ENCODE data around the gene DPP10.

Gene DPP10

GRCh38 chr2:114762376-114762775 lies 319.9 kb downstream of the DPP10 start:
- Histone ChIP-seq H3K9ac (no peak overlapping the region), H3K4me2 (ENCODE audit: low read length) (no peak overlapping the region), H2AFZ (no peak overlapping the region), H3K36me3 (ENCODE audit: control insufficient read depth, insufficient read depth, low read length) (no peaks in the 10 kb centered on the region), H3K4me1 (no peaks in the 10 kb centered on the region), H3K9me3 (ENCODE audit: control insufficient read depth, low read length) (no peaks in the 10 kb centered on the region), H3K4me3 (ENCODE audit: low read depth, low read length) (no peak overlapping the region), H3K27me3 (ENCODE audit: control insufficient read depth, insufficient read depth, low read length) (no peaks in the 10 kb centered on the region), H3K27ac (no peak overlapping the region), H3K79me2 (no peaks in the 10 kb centered on the region)
- TF ChIP-seq CTCF (IDR thresholded peaks at IDR 0.05) = no peak

- H3K36me3 ChIP-seq (ENCODE audit: control insufficient read depth, insufficient read depth, low read length) = no peaks in the 10 kb centered on the region
- H3K9ac ChIP-seq = no peak overlapping the region
- H3K27ac ChIP-seq = no peak overlapping the region
- no peaks in the 10 kb centered on the region for H3K79me2 ChIP-seq
- no peak overlapping the region for H3K4me2 ChIP-seq (ENCODE audit: low read length)
- H2AFZ ChIP-seq = no peak overlapping the region
- H3K9me3 ChIP-seq (ENCODE audit: control insufficient read depth, low read length) = no peaks in the 10 kb centered on the region
- no peaks in the 10 kb centered on the region for H3K27me3 ChIP-seq (ENCODE audit: control insufficient read depth, insufficient read depth, low read length)
- no peaks in the 10 kb centered on the region for H3K4me1 ChIP-seq
- TF ChIP-seq CTCF (IDR thresholded peaks at IDR 0.05) = no peak
- H3K4me3 ChIP-seq (ENCODE audit: low read depth, low read length) = no peak overlapping the region
Observed at GRCh38 chr2:114762986-114763385, 320.5 kb downstream of the DPP10 start.

DNA sequence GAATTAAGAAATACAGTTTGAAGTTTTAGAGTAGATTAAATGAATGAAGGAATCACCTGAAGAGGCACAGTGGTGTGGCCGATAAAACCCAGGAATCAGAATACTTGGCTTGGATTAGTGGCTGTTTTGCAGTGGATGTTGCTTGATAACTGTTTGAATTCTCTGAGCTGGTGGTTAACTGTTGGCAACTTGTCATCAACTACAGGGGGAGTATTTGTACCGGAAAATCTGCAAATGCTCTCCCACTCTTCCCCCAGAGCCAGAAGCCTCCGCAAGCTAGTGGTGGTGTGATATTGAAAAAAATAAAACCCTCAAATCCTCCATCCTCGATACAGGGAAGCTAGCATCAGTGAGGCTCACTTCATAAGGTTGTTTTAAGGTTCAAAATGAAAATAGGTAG lies 326.7 kb downstream of the DPP10 start:
- H3K36me3 ChIP-seq (ENCODE audit: control insufficient read depth, insufficient read depth, low read length) = no peaks in the 10 kb centered on the region
- no peak for TF ChIP-seq CTCF (IDR thresholded peaks at IDR 0.05)

DNA sequence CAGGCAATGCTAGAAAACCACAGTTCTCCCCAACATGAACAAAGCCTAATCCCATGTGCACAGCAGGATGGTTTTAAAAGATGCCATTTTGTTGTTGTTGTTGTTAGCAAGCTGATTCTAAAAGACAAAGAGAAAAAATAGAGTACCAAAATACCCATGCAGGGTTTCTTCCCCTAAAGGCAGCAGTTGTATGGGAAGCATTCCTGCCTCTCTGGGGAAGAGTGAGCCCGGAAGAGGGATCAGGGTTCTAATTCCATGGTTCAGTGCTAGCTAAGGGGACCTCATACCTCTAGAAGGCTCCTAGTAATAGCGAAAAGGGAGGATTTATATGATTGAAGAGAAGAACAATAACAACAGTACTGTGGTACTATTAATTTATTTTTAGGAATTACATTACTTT lies 327.6 kb downstream of the DPP10 start:
- H3K9ac ChIP-seq = no peak overlapping the region
- no peak overlapping the region for H3K27ac ChIP-seq
- TF ChIP-seq CTCF (IDR thresholded peaks at IDR 0.05) = no peak
- H3K4me2 ChIP-seq (ENCODE audit: low read length) = no peak overlapping the region
- no peaks in the 10 kb centered on the region for H3K9me3 ChIP-seq (ENCODE audit: control insufficient read depth, low read length)
- H3K4me1 ChIP-seq = no peaks in the 10 kb centered on the region
- H3K4me3 ChIP-seq (ENCODE audit: low read depth, low read length) = no peak overlapping the region
- H3K79me2 ChIP-seq = no peaks in the 10 kb centered on the region
- H3K36me3 ChIP-seq (ENCODE audit: control insufficient read depth, insufficient read depth, low read length) = no peaks in the 10 kb centered on the region
- H2AFZ ChIP-seq = no peak overlapping the region
- H3K27me3 ChIP-seq (ENCODE audit: control insufficient read depth, insufficient read depth, low read length) = no peaks in the 10 kb centered on the region

More for the DNA sequence above, 326.7 kb downstream of the DPP10 start:
- H3K9ac ChIP-seq = no peak overlapping the region
- H3K4me2 ChIP-seq (ENCODE audit: low read length) = no peak overlapping the region
- H2AFZ ChIP-seq = no peak overlapping the region
- no peaks in the 10 kb centered on the region for H3K27me3 ChIP-seq (ENCODE audit: control insufficient read depth, insufficient read depth, low read length)
- H3K79me2 ChIP-seq = no peaks in the 10 kb centered on the region
- H3K4me3 ChIP-seq (ENCODE audit: low read depth, low read length) = no peak overlapping the region
- no peaks in the 10 kb centered on the region for H3K9me3 ChIP-seq (ENCODE audit: control insufficient read depth, low read length)
- H3K27ac ChIP-seq = no peak overlapping the region
- no peaks in the 10 kb centered on the region for H3K4me1 ChIP-seq

- Histone ChIP-seq H3K36me3 (ENCODE audit: control insufficient read depth, insufficient read depth, low read length) (no peaks in the 10 kb centered on the region), H3K79me2 (no peaks in the 10 kb centered on the region), H3K9ac (no peak overlapping the region), H3K27ac (no peak overlapping the region), H2AFZ (no peak overlapping the region), H3K4me1 (no peaks in the 10 kb centered on the region), H3K27me3 (ENCODE audit: control insufficient read depth, insufficient read depth, low read length) (no peaks in the 10 kb centered on the region), H3K9me3 (ENCODE audit: control insufficient read depth, low read length) (no peaks in the 10 kb centered on the region), H3K4me2 (ENCODE audit: low read length) (no peak overlapping the region), H3K4me3 (ENCODE audit: low read depth, low read length) (no peak overlapping the region)
- no peak for TF ChIP-seq CTCF (IDR thresholded peaks at IDR 0.05)
Observed at GRCh38 chr2:114784046-114784445, 341.6 kb downstream of the DPP10 start.

All from parathyroid adenoma (tissue), 2 donors.